HepG2 (cell line): ENCODE measurements around the gene CHMP4B. TPM values are rescaled to one million over a fixed set of nuclear protein-coding genes. Genes with fewer than 3 reads are reported as not detected.
A peak's percentile ranks its signal among the peaks of the same experiment; 100 is the strongest.

ENCODE experiments used
- CHD4 ChIP-seq: fragments of 200-600 bp; sonication (generic); IDR thresholded peaks from 2 replicates; pipeline ENCODE4 v1.7.0; 2017; ENCODE audit warnings: mild to moderate bottlenecking, low read length, borderline replicate concordance
- CTCF ChIP-seq: sonication (generic); formaldehyde crosslinking; IDR thresholded peaks from 2 replicates; pipeline ENCODE4 v1.5.0; 2020; ENCODE audit warnings: mild to moderate bottlenecking, missing genetic modification reagents, moderate library complexity
- HOXD1 ChIP-seq: sonication (generic); formaldehyde crosslinking; IDR thresholded peaks from 2 replicates; pipeline ENCODE4 v1.5.0; 2020; ENCODE audit warnings: missing genetic modification reagents
- IKZF1 ChIP-seq: fragments of 450-650 bp; IDR thresholded peaks from 2 replicates; pipeline ENCODE4 v1.7.1; 2016
- MTA1 ChIP-seq: sonication (generic); formaldehyde crosslinking; IDR thresholded peaks from 2 replicates; pipeline ENCODE4 v1.4.0; 2020; ENCODE audit warnings: missing genetic modification reagents, mild to moderate bottlenecking, borderline replicate concordance
- MYNN ChIP-seq: sonication (generic); formaldehyde crosslinking; IDR thresholded peaks from 2 replicates; pipeline ENCODE4 v1.4.0; 2020; ENCODE audit warnings: mild to moderate bottlenecking, low read depth, missing genetic modification reagents
- PCBP1 ChIP-seq: fragments of 200-400 bp; formaldehyde crosslinking; IDR thresholded peaks from 2 replicates; pipeline ENCODE4 v1.6.1; 2017; ENCODE audit warnings: mild to moderate bottlenecking, low read depth, low read length, borderline replicate concordance
- POLR2A ChIP-seq, 2 experiments: IDR thresholded peaks; 2 replicates each; pipeline ENCODE4 v1.6.1; 2011; ENCODE audit warnings: low read depth in 2 of 2, low read length in 2 of 2, mild to moderate bottlenecking in 1 of 2, moderate library complexity in 1 of 2; ENCODE audit not compliant: insufficient read depth in 1 of 2
- PRDM15 ChIP-seq: sonication (generic); formaldehyde crosslinking; IDR thresholded peaks from 2 replicates; pipeline ENCODE4 v1.4.0; 2020; ENCODE audit warnings: missing genetic modification reagents
- SMAD9 ChIP-seq: sonication (generic); formaldehyde crosslinking; IDR thresholded peaks from 2 replicates; pipeline ENCODE4 v1.5.1; 2020; ENCODE audit warnings: mild to moderate bottlenecking, missing genetic modification reagents
- SNAPC2 ChIP-seq: sonication (generic); formaldehyde crosslinking; IDR thresholded peaks from 2 replicates; pipeline ENCODE4 v1.8.1; 2022; ENCODE audit warnings: mild to moderate bottlenecking, missing genetic modification reagents
- SP2 ChIP-seq: sonication (generic); formaldehyde crosslinking; IDR thresholded peaks from 2 replicates; pipeline ENCODE4 v1.5.1; 2020; ENCODE audit warnings: mild to moderate bottlenecking, missing genetic modification reagents
- SSRP1 ChIP-seq: IDR thresholded peaks from 2 replicates; pipeline ENCODE4 v1.6.1; 2016; ENCODE audit warnings: control low read depth
- TBX3 ChIP-seq: fragments of 450-650 bp; IDR thresholded peaks from 2 replicates; pipeline ENCODE4 v1.6.1; 2017; ENCODE audit warnings: antibody characterized with exemption, mild to moderate bottlenecking, inconsistent platforms, borderline replicate concordance
- THAP9 ChIP-seq: sonication (generic); formaldehyde crosslinking; IDR thresholded peaks from 2 replicates; pipeline ENCODE4; 2020; ENCODE audit warnings: missing genetic modification reagents, mild to moderate bottlenecking, borderline replicate concordance
- ZBTB38 ChIP-seq: sonication (generic); formaldehyde crosslinking; IDR thresholded peaks from 2 replicates; pipeline ENCODE4 v1.5.1; 2020; ENCODE audit warnings: mild to moderate bottlenecking, missing genetic modification reagents
- ZNF329 ChIP-seq: sonication (generic); formaldehyde crosslinking; IDR thresholded peaks from 2 replicates; pipeline ENCODE4 v1.9.0; 2021; ENCODE audit warnings: low read depth, mild to moderate bottlenecking, missing genetic modification reagents
- ZNF512 ChIP-seq: sonication (generic); formaldehyde crosslinking; IDR thresholded peaks from 2 replicates; pipeline ENCODE4 v1.4.0; 2020; ENCODE audit warnings: mild to moderate bottlenecking, missing genetic modification reagents
- ZNF670 ChIP-seq: sonication (generic); formaldehyde crosslinking; IDR thresholded peaks from 2 replicates; pipeline ENCODE4 v1.8.0; 2022; ENCODE audit warnings: mild to moderate bottlenecking, missing genetic modification reagents, borderline replicate concordance
- ZNF724P ChIP-seq: sonication (generic); formaldehyde crosslinking; IDR thresholded peaks from 2 replicates; pipeline ENCODE4 v1.8.0; 2022; ENCODE audit warnings: missing genetic modification reagents, borderline replicate concordance
- ZSCAN12 ChIP-seq: sonication (generic); formaldehyde crosslinking; IDR thresholded peaks from 2 replicates; pipeline ENCODE4 v1.9.0; 2021; ENCODE audit warnings: mild to moderate bottlenecking, missing genetic modification reagents
- polyA plus RNA-seq, 8 experiments: library from polyadenylated mRNA; depleted of rRNA in 3 of 8; stranded (reverse) in 7 of 8; unstranded in 1 of 8; fragments of >200 nt; fragmentation: Illumina TruSeq in 4 of 8; extraction: Trizol in 4 of 8; gene quantifications; 2 replicates each; pipeline versions ENCODE4 v1.2.1 to v1.2.3, GENCODE V29; 2011 to 2016; ENCODE audit warnings: low read depth in 4 of 8, missing spikeins in 1 of 8, mixed read lengths in 1 of 8; ENCODE audit not compliant: insufficient read depth in 1 of 8
- total RNA-seq, 5 experiments: library from RNA; depleted of rRNA; stranded (reverse); fragments of >200 nt; fragmentation: Illumina TruSeq; extraction: Trizol; gene quantifications; 2 replicates each; pipeline ENCODE4 v1.2.3, GENCODE V29; 2016; ENCODE audit warnings: low read depth in 1 of 5

Gene CHMP4B
- total and polyA plus RNA-seq, 2 of the 13 experiments (the other 11 are each of a cell fraction or from before 2014, with no cell fraction given), result 40.1 to 45.6 TPM

GRCh38 chr20:33811776-33812151 is 616 bp downstream of the CHMP4B start (continued):
- TF ChIP-seq ZNF512 (CRISPR knock-in tag), result no peak
- TF ChIP-seq ZBTB38 (CRISPR knock-in tag), result no peak
- no peak for TF ChIP-seq PCBP1
- TF ChIP-seq ZSCAN12 (CRISPR knock-in tag), result no peak
- peak in 1 of 2 experiments; percentile 41; a peak in 1 of 4 replicates for TF ChIP-seq POLR2A (IDR thresholded peaks at IDR 0.05; ENCODE audit: insufficient read depth in 1 of 2, low read depth in 2 of 2, low read length in 2 of 2)
- TF ChIP-seq IKZF1, result no peak; the same call in 1 of the 2 replicates
- TF ChIP-seq THAP9 (CRISPR knock-in tag), result 0 out of 2 replicates have a peak, but pooled peaks have one; percentile 58
- no peak for TF ChIP-seq HOXD1 (CRISPR knock-in tag)
- peak; percentile 20; the same call in 1 of the 2 replicates for TF ChIP-seq SP2 (CRISPR knock-in tag)
- TF ChIP-seq ZNF724P (CRISPR knock-in tag), result no peak
- TF ChIP-seq MTA1, result no peak
- no peak for TF ChIP-seq SSRP1 (CRISPR knock-in tag)
- TF ChIP-seq TBX3, result no peak
- TF ChIP-seq CHD4, result no peak
- no peak for TF ChIP-seq SMAD9 (CRISPR knock-in tag)
- no peak for TF ChIP-seq SNAPC2 (CRISPR knock-in tag)
- 0 out of 2 replicates have a peak, but pooled peaks have one; percentile 12 for TF ChIP-seq CTCF (CRISPR knock-in tag)
- no peak for TF ChIP-seq ZNF329 (CRISPR knock-in tag)
- TF ChIP-seq PRDM15 (CRISPR knock-in tag), result peak; percentile 7; the same call in 1 of the 2 replicates
- no peak for TF ChIP-seq ZNF670 (CRISPR knock-in tag)
- TF ChIP-seq MYNN (CRISPR knock-in tag), result no peak
